Mammary epithelial cell (primary cell): ENCODE results near the gene RSPO1.

Experiments used
- CTCF ChIP-seq, 2 donors: IDR thresholded peaks in 1 of 2; conservative IDR thresholded peaks in 1 of 2; 2 replicates each; pipeline ENCODE4 v1.5.1; 2011 to 2012; ENCODE audit warnings: inconsistent platforms in 2 of 2, low read length in 2 of 2, mild to moderate bottlenecking in 2 of 2, control low read depth in 1 of 2, low read depth in 1 of 2; ENCODE audit not compliant: insufficient read depth in 1 of 2; ENCODE audit errors: extremely low read depth in 1 of 2
- EZH2 ChIP-seq: IDR thresholded peaks from 2 replicates; pipeline ENCODE4 v1.6.1; 2012; ENCODE audit warnings: low read length, inconsistent platforms, borderline replicate concordance

GRCh38 chr1:37593726-37594125 is 41.0 kb downstream of the RSPO1 start:
- TF ChIP-seq CTCF (conservative IDR thresholded peaks at IDR 0.05 in 1 of 2, IDR thresholded peaks at IDR 0.05 in 1 of 2; ENCODE audit: extremely low read depth in 1 of 2, insufficient read depth in 1 of 2, low read depth in 1 of 2, low read length in 2 of 2), result no peak
- TF ChIP-seq EZH2, result no peak
